CD4-positive, CD25-positive, alpha-beta regulatory T cell (primary cell): Measurements from ENCODE around the gene ZNF335. TPM values are rescaled to one million over a fixed set of nuclear protein-coding genes. Genes with fewer than 3 reads are reported as not detected.
A peak's percentile ranks its signal among the peaks of the same experiment; 100 is the strongest.

Source experiments
- ATAC-seq, 2 donors: fragments of 150-1000 bp; cut with Tn5 transposase; one replicate each; pipeline ENCODE4 v1.10.0; 2021; ENCODE audit warnings: low read depth in 2 of 2, moderate number of reproducible peaks in 2 of 2, moderate library complexity in 1 of 2
- DNase-seq, 3 donors: peaks; one replicate each; pipeline versions ENCODE4 v3.0.0 to v3.0.0-alpha.2; 2012 to 2022; ENCODE audit warnings: mixed read lengths in 1 of 3
- H3K27ac ChIP-seq: one replicate; pipeline ENCODE4 v1.7.0; 2013; ENCODE audit warnings: mild to moderate bottlenecking, low read length; ENCODE audit not compliant: insufficient read depth, poor library complexity, severe bottlenecking
- H3K27me3 ChIP-seq: one replicate; pipeline ENCODE4 v1.7.0; 2013; ENCODE audit warnings: low read length; ENCODE audit not compliant: control insufficient read depth, insufficient read depth
- H3K36me3 ChIP-seq: one replicate; pipeline ENCODE4 v1.7.0; 2013; ENCODE audit warnings: mild to moderate bottlenecking, low read length, moderate library complexity; ENCODE audit not compliant: control insufficient read depth, insufficient read depth
- H3K4me1 ChIP-seq: 2 replicates; pipeline ENCODE4 v1.7.0; 2013; ENCODE audit warnings: mild to moderate bottlenecking, low read length; ENCODE audit not compliant: insufficient read depth, control insufficient read depth, poor library complexity, severe bottlenecking
- H3K4me3 ChIP-seq: one replicate; pipeline ENCODE4 v1.7.0; 2013; ENCODE audit warnings: low read depth, mild to moderate bottlenecking, low read length, moderate library complexity
- H3K9me3 ChIP-seq, 2 experiments: 1 replicate in 1 of 2; 2 replicates in 1 of 2; pipeline ENCODE4 v1.7.0; 2013; ENCODE audit warnings: low read length in 2 of 2, mild to moderate bottlenecking in 1 of 2, moderate library complexity in 1 of 2; ENCODE audit not compliant: control insufficient read depth in 2 of 2
- H3K27ac Mint-ChIP-seq, 3 donors: one replicate each; pipeline ENCODE4 v1.8.0; 2020 to 2022; ENCODE audit warnings: mild to moderate bottlenecking in 3 of 3, mixed read lengths in 3 of 3, moderate library complexity in 2 of 3
- H3K27me3 Mint-ChIP-seq: one replicate; pipeline ENCODE4 v1.8.0; 2022; ENCODE audit warnings: mild to moderate bottlenecking, mixed read lengths
- H3K36me3 Mint-ChIP-seq: one replicate; pipeline ENCODE4 v1.8.0; 2020; ENCODE audit warnings: mixed read lengths
- H3K4me1 Mint-ChIP-seq, 4 donors: one replicate each; pipeline ENCODE4 v1.8.0; 2020 to 2022; ENCODE audit warnings: mixed read lengths in 4 of 4, mild to moderate bottlenecking in 1 of 4
- H3K4me3 Mint-ChIP-seq, 4 donors: one replicate each; pipeline ENCODE4 v1.8.0; 2020 to 2022; ENCODE audit warnings: mild to moderate bottlenecking in 4 of 4, mixed read lengths in 4 of 4, moderate library complexity in 3 of 4
- H3K9me3 Mint-ChIP-seq, 7 donors: one replicate each; pipeline ENCODE4 v1.8.0; 2020 to 2022; ENCODE audit warnings: mixed read lengths in 7 of 7, mild to moderate bottlenecking in 3 of 7, moderate library complexity in 2 of 7
- polyA plus RNA-seq, 4 donors: library from polyadenylated mRNA; unstranded; fragments of 300-500 nt; fragmentation: Illumina TruSeq; gene quantifications; one replicate each; pipeline ENCODE4 v1.2.3, GENCODE V29; 2021
- total RNA-seq: library from RNA; stranded (reverse); gene quantifications from one replicate; pipeline ENCODE4 v1.2.3, GENCODE V29; 2022

The ZNF335 gene
- total RNA-seq (137 TPM), polyA plus RNA-seq (10 to 100 TPM in 3 of 4 donors, 1 to 10 TPM in 1; 8.2 to 15.1 (median 12.0) TPM)

GRCh38 chr20:45971675-45972499, at the start of gene ZNF335:
Gene ZNF335 (minus strand): TSS chr20:45972203. CDS start chr20:45971410, 793 bp downstream.
- Histone ChIP-seq H3K4me3 (peak within 1 kb of the TSS; percentile 96), H3K9me3 (no peaks in the 10 kb centered on the region), H3K4me1 (peaks cover 32% of the 10 kb centered on the region), H3K36me3 (peaks cover 26% of the 10 kb centered on the region), H3K27ac (peak within 1 kb of the TSS; percentile 100), H3K27me3 (no peaks in the 10 kb centered on the region)
- DNase-seq (peak; percentile 87 to 97 (median 96)), ATAC-seq (peak; percentile 81 to 84)
- H3K36me3 Mint-ChIP-seq: peaks cover 9% of the 10 kb centered on the region
- H3K9me3 Mint-ChIP-seq: no peaks in the 10 kb centered on the region
- H3K4me3 Mint-ChIP-seq: peak within 1 kb of the TSS; percentile 95 to 99 (median 96)
- peaks cover 14% of the 10 kb centered on the region for H3K27me3 Mint-ChIP-seq
- H3K27ac Mint-ChIP-seq: peak within 1 kb of the TSS; percentile 100
- H3K4me1 Mint-ChIP-seq: peaks cover 9 to 29% (median 18%) of the 10 kb centered on the region in 4 donors

- H3K36me3 ChIP-seq: no peaks in the 10 kb centered on the region
- Mint-ChIP-seq H3K27ac (no peak overlapping the region), H3K27me3 (peaks cover 47% of the 10 kb centered on the region), H3K4me3 (peak overlapping the region in 1 of 4 donors; percentile 14), H3K9me3 (peaks cover 0 to 4% (median 0%) of the 10 kb centered on the region in 7 donors), H3K4me1 (peaks cover 9 to 27% (median 15%) of the 10 kb centered on the region in 4 donors), H3K36me3 (peaks cover 4% of the 10 kb centered on the region)
- no peak overlapping the region for H3K4me3 ChIP-seq
- ATAC-seq (no peak), DNase-seq (peak in 1 of 3 donors; percentile 40)
- H3K27ac ChIP-seq: no peak overlapping the region
- H3K4me1 ChIP-seq: peaks cover 21% of the 10 kb centered on the region
- no peaks in the 10 kb centered on the region for H3K9me3 ChIP-seq
- H3K27me3 ChIP-seq: peaks cover 19% of the 10 kb centered on the region
These were observed 48.6 kb upstream of the ZNF335 start for GRCh38 chr20:46020555-46020954.

- peaks cover 18% of the 10 kb centered on the region for H3K27me3 ChIP-seq
- no peaks in the 10 kb centered on the region for H3K9me3 ChIP-seq
- Mint-ChIP-seq H3K4me3 (peak overlapping the region in 1 of 4 donors; percentile 49), H3K27me3 (peaks cover 45% of the 10 kb centered on the region), H3K27ac (no peak overlapping the region), H3K9me3 (peaks cover 0 to 4% (median 0%) of the 10 kb centered on the region in 7 donors), H3K4me1 (peaks cover 13 to 37% (median 19%) of the 10 kb centered on the region in 4 donors), H3K36me3 (peaks cover 4% of the 10 kb centered on the region)
- peaks cover 28% of the 10 kb centered on the region for H3K4me1 ChIP-seq
- H3K27ac ChIP-seq: no peak overlapping the region
- no peak overlapping the region for H3K4me3 ChIP-seq
- no peak for DNase-seq
- ATAC-seq: no peak
- H3K36me3 ChIP-seq: no peaks in the 10 kb centered on the region
These were observed 46.6 kb upstream of the ZNF335 start for GRCh38 chr20:46018611-46019010.

- no peak for ATAC-seq
These were observed 46.1 kb upstream of the ZNF335 start for GRCh38 chr20:46018112-46018511.

GRCh38 chr20:46017272-46017671, 45.3 kb upstream of the ZNF335 start:
- Mint-ChIP-seq H3K4me1 (peaks cover 10 to 34% (median 18%) of the 10 kb centered on the region in 4 donors), H3K9me3 (peaks cover 0 to 4% (median 0%) of the 10 kb centered on the region in 7 donors), H3K4me3 (no peak overlapping the region), H3K36me3 (peaks cover 4% of the 10 kb centered on the region), H3K27ac (no peak overlapping the region), H3K27me3 (peaks cover 43% of the 10 kb centered on the region)
- DNase-seq (no peak), ATAC-seq (no peak)
- Histone ChIP-seq H3K27ac (no peak overlapping the region), H3K4me3 (no peak overlapping the region), H3K36me3 (no peaks in the 10 kb centered on the region), H3K9me3 (no peaks in the 10 kb centered on the region), H3K27me3 (peaks cover 14% of the 10 kb centered on the region), H3K4me1 (peaks cover 27% of the 10 kb centered on the region)

More at GRCh38 chr20:46018112-46018511, 46.1 kb upstream of the ZNF335 start:
- H3K27ac Mint-ChIP-seq: no peak overlapping the region
- peaks cover 4% of the 10 kb centered on the region for H3K36me3 Mint-ChIP-seq
- Histone ChIP-seq H3K27me3 (peaks cover 14% of the 10 kb centered on the region), H3K4me1 (peaks cover 31% of the 10 kb centered on the region), H3K4me3 (no peak overlapping the region), H3K36me3 (no peaks in the 10 kb centered on the region), H3K27ac (no peak overlapping the region), H3K9me3 (no peaks in the 10 kb centered on the region)
- H3K4me3 Mint-ChIP-seq: peak overlapping the region in 1 of 4 donors; percentile 49
- DNase-seq: no peak
- peaks cover 41% of the 10 kb centered on the region for H3K27me3 Mint-ChIP-seq
- H3K9me3 Mint-ChIP-seq: peaks cover 0 to 4% (median 0%) of the 10 kb centered on the region in 7 donors
- peaks cover 8 to 34% (median 15%) of the 10 kb centered on the region in 4 donors for H3K4me1 Mint-ChIP-seq

- peak overlapping the region; percentile 47 to 68 (median 60) for H3K4me3 Mint-ChIP-seq
- no peaks in the 10 kb centered on the region for H3K36me3 Mint-ChIP-seq
- Histone ChIP-seq H3K27ac (no peak overlapping the region), H3K36me3 (no peaks in the 10 kb centered on the region), H3K9me3 (no peaks in the 10 kb centered on the region), H3K4me3 (no peak overlapping the region), H3K4me1 (peaks cover 41% of the 10 kb centered on the region), H3K27me3 (peaks cover 11% of the 10 kb centered on the region)
- peak overlapping the region in 2 of 3 donors; percentile 20 to 76 for H3K27ac Mint-ChIP-seq
- DNase-seq (no peak), ATAC-seq (no peak)
- H3K4me1 Mint-ChIP-seq: peaks cover 10 to 41% (median 29%) of the 10 kb centered on the region in 4 donors
- H3K9me3 Mint-ChIP-seq: peaks cover 0 to 7% (median 0%) of the 10 kb centered on the region in 7 donors
- peaks cover 58% of the 10 kb centered on the region for H3K27me3 Mint-ChIP-seq
These were observed 42.8 kb upstream of the ZNF335 start for GRCh38 chr20:46014517-46015396.

GRCh38 chr20:46013829-46014516, 42.0 kb upstream of the ZNF335 start:
- DNase-seq (peak; percentile 56 to 79 (median 69)), ATAC-seq (peak; percentile 80 to 84)
- Histone ChIP-seq H3K9me3 (no peaks in the 10 kb centered on the region), H3K27me3 (peaks cover 11% of the 10 kb centered on the region), H3K36me3 (no peaks in the 10 kb centered on the region), H3K4me1 (peaks cover 43% of the 10 kb centered on the region), H3K4me3 (no peak overlapping the region), H3K27ac (no peak overlapping the region)
- Mint-ChIP-seq H3K27me3 (peaks cover 65% of the 10 kb centered on the region), H3K4me1 (peaks cover 10 to 49% (median 35%) of the 10 kb centered on the region in 4 donors), H3K9me3 (peaks cover 0 to 7% (median 0%) of the 10 kb centered on the region in 7 donors), H3K36me3 (no peaks in the 10 kb centered on the region), H3K4me3 (peak overlapping the region in 3 of 4 donors; percentile 47 to 64 (median 59)), H3K27ac (peak overlapping the region in 2 of 3 donors; percentile 20 to 73)
